OCI-LY3 (cell line): ENCODE results near the gene GDPD5.

ENCODE experiments used
- CTCF ChIP-seq: fragments of 200-600, 300-600 bp; sonication (generic); IDR thresholded peaks from 2 replicates; pipeline ENCODE4 v1.5.1; 2014; ENCODE audit warnings: antibody characterized with exemption, low read length, low read depth
- EZH2phosphoT487 ChIP-seq: fragments of 200-600 bp; shearing (Covaris generic); IDR thresholded peaks from 2 replicates; pipeline ENCODE4 v1.6.1; 2018; ENCODE audit warnings: antibody characterized with exemption, mixed run types, low read depth

DNA sequence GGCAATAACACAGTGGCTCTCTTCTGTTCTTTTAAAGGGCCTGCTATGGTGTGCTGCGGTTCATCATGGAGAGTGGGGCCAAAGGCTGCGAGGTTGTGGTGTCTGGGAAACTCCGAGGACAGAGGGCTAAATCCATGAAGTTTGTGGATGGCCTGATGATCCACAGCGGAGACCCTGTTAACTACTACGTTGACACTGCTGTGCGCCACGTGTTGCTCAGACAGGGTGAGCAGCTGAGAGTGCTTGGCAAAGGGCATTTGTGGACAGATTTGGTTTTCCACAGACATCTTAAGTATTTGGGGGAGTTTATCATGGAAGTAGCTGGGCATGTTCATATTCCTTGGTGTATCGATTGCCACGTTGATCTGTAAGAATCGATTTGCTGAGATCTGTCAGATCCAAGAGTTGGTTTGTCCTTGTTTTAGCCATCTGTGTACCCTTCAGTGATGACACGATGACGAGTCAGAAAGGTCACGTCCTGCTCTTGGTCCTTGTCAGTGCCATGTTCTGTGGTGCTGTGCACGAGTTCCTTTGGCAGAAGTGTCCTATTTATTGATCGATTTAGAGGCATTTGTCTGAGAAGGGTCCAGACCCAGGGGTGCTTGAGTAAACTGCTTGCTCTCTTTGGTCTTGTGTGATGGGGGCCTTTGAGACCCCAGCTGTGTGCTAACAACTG is 121.6 kb downstream of the GDPD5 start:
- TF ChIP-seq CTCF, result no peak
- TF ChIP-seq EZH2phosphoT487, result no peak
